HG03175 (cell line): ENCODE data around the gene DAPK3.
"Not testable (repeated sequence)": the region's sequence is repeated elsewhere in the genome, so short reads cannot be mapped to it uniquely, and the experiment has no call there.

ENCODE experiments used
- ATAC-seq: cut with Tn5 transposase; IDR thresholded peaks from one replicate; pipeline ENCODE4 v1.9.1; 2021; ENCODE audit warnings: mild to moderate bottlenecking, moderate library complexity; ENCODE audit not compliant: unreplicated experiment

Gene DAPK3

GRCh38 chr19:3980353-3981251, 9.7 kb upstream of the DAPK3 start:
- no peak for ATAC-seq

GRCh38 chr19:3979674-3980352, 8.9 kb upstream of the DAPK3 start:
- no peak for ATAC-seq

GRCh38 chr19:3979289-3979673, 8.4 kb upstream of the DAPK3 start:
- no peak for ATAC-seq

GRCh38 chr19:3978145-3978544, 7.2 kb upstream of the DAPK3 start:
- no peak for ATAC-seq

- no peak for ATAC-seq
These were observed 6.6 kb upstream of the DAPK3 start for GRCh38 chr19:3977242-3978143.

- no peak for ATAC-seq
These were observed 5.8 kb upstream of the DAPK3 start for GRCh38 chr19:3976495-3977241.

GRCh38 chr19:3975637-3976087, 4.8 kb upstream of the DAPK3 start:
- no peak for ATAC-seq

- ATAC-seq = no peak
These were observed 4.2 kb upstream of the DAPK3 start for GRCh38 chr19:3975144-3975543.

- ATAC-seq = no peak
These were observed 539 bp downstream of the DAPK3 start for GRCh38 chr19:3970313-3970807.

- no peak for ATAC-seq
These were observed 1.2 kb downstream of the DAPK3 start for GRCh38 chr19:3969435-3970312.

- ATAC-seq = no peak
These were observed 2.1 kb downstream of the DAPK3 start for GRCh38 chr19:3968556-3969434.

- ATAC-seq = not testable (repeated sequence)
These were observed 2.9 kb downstream of the DAPK3 start for GRCh38 chr19:3967983-3968382.

- no peak for ATAC-seq
These were observed 4.6 kb downstream of the DAPK3 start for GRCh38 chr19:3966051-3967017.

- ATAC-seq = no peak
These were observed 6.4 kb downstream of the DAPK3 start for GRCh38 chr19:3964256-3965194.

- no peak for ATAC-seq
These were observed 7.2 kb downstream of the DAPK3 start for GRCh38 chr19:3963458-3964255.
